GM19455 (cell line): ENCODE measurements around the gene RXFP1.

ENCODE experiments used
- ATAC-seq: cut with Tn5 transposase; IDR thresholded peaks from one replicate; pipeline ENCODE4 v1.9.1; 2021; ENCODE audit not compliant: unreplicated experiment

RXFP1 gene

DNA sequence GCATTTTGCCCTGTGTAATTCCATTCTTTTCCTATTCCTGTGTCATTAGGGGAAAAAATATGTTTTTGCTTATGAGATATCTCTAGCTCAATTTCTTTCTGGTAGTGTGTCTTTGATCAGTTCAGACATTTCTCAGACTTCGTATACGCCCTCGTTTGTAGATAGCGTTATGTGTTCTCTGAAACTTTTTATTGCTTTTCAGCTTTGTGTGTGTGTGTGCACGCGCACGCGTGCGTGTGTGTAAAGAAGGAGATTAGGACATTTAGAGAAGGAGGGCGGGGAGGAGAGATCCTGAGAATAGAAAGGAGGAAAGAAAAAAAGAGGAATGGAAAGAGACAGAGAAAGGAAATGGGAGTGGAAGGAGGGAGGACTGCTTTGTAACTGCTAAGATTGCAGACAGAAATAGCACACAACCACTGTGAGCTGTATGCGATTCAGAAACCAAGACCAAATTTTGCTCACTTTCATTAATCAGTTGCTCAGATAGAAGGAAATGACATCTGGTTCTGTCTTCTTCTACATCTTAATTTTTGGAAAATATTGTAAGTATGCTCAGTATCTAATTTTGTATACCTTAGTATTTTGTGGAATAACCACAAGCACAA is at the start of gene RXFP1:
Gene RXFP1, plus strand, starts transcription at position 399 of the 605 bp plus-strand sequence. Its CDS starts 95 bp downstream, at position 494.
- ATAC-seq, result no peak

DNA sequence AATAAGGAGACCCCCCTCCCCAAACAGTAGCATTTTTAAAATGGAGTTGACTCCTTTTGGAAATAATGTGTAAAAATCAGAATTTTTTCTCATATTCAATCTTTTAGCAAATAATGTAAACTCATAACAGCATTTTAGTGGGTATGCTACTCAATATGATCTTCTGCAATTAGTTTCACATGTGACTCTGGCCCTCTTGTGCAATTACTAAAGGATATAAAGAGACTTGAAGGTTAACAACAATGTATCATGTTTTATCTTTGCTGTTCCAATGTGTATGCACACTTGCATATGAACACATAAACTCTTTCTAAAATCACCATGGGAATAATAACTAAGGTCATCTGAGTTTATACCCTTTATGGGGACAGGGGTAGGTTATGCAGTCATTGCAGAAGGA is 39.9 kb upstream of the RXFP1 start:
- ATAC-seq, result no peak

DNA sequence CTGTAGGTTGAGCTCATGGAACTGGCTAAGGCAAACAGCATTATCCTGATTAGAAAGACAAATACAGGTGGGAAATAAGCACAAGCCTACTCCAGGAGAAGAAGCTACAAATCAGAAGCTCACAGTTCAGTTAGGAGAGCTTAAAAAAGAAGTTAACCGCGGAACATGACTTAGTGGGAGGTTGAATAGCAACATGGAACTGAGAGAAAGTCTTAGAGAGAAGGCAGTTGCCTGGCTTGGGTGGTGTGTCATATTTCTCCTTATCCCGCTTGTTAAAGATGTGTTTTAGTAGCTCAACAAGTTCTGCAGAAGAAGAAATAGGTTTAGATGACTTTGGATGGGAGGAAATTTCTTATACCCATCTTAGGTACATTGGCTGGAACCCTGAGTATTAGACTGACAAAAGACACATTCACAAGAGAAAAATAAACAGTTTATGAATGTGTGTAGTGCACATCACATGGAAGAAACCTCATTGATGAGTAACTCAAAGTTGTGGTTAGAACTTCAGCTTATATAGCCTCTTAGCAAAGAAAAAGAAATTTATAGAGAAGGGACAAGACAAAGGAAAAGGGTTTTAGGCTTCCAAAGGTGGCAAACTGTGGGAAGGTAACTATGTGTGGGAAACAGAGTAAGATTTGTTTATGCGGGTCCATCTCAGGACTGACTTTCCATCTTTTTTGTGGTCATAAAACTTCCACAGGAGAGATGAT is 37.4 kb upstream of the RXFP1 start:
- ATAC-seq, result no peak

DNA sequence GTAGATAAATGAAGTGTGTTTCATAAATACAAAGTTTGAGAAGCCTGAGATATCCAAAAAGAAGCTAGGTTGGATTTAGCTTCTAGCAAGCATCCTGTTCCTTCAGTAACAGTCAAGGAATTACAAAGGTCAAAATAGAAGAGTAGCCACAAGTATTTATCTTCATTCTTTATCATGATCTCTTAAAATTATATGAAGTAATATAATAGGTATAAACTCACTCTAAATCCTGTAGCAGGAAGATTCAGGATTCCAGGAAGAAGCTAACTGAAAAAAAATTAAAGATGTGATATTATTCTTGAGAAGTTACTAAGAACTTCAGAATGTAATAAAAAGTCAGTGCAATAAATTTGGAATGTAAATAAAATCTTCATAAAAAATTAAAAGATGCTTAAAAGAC is 31.1 kb upstream of the RXFP1 start:
- no peak for ATAC-seq

DNA sequence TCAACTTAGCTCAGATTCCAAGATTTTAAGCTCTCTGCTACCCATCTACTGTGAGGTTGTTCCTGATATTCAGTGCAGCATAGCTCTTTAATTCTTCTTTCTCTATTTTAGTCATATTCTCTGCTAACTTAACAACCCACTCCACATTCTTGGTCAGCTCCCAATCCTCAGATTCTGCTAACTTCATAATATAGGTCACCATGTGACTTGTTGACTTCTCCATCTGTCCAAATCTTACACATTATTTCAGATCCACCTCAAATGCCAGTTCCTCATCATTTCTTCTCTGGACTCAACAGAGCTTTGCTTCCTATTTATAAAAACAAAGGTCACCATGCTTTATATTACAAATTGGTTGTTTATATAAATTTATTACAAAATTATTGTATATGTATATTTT is 29.3 kb upstream of the RXFP1 start:
- ATAC-seq, result no peak

DNA sequence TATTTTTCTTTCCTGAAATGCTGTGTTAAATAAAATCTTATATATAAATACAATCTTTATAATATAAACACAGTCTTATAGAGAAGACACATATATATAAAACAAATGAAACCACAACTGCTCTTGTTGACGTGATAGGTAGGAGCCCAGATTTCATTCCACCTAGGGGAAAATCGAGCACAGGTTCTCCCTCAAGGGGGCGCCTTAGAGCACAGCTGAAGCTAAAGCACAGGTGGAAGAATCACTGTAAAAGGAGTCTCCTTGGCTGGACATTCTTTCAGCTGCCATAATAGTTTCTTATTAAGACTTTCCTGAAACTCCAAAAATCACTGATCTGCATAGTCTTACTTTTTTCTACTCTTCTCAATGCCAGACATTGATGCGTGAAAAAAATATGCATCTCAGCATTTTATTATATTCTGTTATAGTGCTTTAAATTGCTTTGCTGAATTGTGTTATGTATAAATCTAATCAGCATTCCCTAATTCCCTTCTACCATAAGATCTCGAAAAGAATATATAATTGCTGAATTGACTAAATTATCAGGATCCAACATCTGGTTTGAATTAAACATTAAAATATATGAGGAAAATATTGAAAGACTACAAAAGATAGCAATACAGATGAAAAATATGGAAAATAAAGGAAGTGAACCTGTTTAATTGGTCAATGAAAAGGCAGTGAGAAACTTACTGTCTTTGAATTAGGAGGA is 25.5 kb upstream of the RXFP1 start:
- ATAC-seq, result no peak

DNA sequence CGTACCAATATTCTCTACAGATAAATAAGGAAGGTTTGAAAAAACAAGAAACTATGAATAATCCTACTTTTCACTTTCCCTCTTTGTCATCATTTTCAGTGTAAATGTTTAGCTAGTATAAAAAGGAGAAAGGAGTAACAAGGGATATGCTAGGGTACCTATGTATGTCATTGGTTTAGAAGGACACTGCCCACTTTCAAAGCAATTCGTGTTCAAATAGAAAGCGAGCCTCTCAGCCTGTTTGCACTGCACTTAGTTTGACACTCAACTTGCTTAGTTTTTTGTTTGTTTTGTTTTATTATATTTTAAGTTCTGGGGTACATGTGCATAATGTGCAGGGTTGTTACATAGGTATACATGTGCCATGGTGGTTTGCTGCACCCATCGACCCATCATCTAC is 21.6 kb upstream of the RXFP1 start:
- ATAC-seq, result no peak

DNA sequence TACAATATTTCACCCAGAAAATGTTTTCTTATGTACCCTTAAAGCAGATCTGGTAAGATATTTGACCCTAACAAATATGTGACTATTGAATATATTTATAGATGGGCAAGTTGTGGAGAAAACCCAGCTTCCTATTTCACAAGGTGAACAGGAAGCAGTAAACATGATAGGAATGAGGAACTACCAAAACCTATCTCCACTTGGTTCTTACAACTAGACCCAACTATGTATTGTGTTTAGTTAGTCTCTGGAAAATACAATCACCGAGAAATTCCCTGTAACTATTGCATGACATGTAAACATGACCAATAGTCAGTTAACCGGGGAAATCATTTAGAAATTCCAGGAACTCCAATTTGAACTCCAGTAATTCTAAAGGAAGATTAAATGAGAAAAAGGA is 8.4 kb upstream of the RXFP1 start:
- ATAC-seq, result no peak

DNA sequence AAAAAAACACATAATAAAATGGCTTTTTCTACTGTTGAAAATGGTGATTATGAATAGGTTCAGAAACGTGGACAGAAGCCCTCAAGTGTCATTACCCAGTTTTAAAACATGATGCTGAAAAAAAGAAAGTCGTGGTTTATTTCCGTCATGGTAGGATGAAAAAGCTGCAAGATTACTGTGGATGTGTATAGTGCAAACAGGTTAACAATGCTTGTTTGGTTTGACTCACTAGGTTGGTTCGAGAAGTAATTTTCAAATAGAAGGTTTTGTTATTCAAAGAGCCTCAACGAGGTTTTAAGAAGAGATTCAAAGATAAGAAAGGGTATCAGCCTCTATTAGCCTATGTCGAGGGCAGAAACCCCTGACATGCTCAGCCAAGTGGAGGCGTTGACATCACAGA is 2.5 kb upstream of the RXFP1 start:
- no peak for ATAC-seq

DNA sequence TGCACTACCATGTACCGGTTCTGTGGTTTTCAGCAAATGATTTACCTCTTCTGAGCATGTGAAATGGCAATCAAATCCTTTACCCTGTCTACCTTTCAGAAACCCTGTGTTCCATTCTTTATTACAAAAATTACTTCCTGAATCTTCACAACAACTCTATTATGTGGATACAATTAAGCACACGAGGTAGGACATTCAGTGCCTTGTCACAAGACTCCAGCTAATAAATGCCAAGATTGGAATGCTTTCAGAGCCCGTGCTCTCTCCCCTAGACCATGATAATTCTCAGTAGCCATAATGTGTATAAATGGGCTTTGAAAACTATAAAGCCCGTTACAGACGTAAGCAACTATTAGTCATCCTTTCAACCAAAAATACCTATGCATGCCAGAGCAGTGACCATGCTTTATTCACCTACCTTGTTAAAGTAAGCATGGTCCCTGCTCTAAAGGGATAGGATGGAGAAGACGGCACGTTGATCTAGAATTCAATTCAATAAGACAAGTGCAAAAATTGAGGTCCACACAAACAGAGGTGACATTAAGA is 2.4 kb downstream of the RXFP1 start:
- no peak for ATAC-seq

DNA sequence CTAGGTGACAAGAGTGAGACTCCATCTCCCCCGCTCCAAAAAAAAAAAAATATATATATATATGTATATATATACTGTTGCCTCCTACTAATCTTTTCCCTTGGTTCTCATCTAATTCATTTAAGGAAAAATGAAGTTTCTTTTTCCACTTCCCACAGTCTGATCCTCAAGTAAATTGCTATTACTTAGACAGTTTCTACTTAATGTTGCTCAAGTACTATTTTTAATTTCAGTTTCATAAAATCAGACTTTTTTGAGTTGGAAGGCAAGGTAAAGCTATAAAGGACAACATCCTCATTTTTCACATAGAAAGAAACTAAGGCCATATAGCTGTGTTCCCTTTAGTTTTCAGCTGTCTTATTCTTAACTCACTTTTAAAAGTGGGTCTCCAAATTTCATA is 5.8 kb downstream of the RXFP1 start:
- ATAC-seq, result no peak

DNA sequence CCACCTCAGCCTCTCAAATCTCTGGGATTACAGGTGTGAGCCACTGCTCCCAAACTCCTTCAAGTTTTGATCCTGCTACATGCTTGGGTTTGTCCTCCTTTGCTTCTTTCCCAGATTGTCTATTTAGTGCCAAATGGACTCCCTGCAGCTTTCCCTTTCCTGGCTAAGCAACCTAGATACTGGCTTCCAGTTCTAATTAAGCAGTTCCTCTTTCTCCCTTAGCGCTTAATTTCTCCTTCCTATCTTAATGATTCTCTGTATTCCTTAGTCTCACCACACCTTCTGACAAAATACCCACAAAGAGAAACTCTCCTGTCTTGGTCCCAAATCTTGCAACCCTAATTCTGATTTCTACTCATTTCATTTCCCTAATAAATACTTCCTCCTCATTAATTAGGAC is 7.8 kb downstream of the RXFP1 start:
- no peak for ATAC-seq

DNA sequence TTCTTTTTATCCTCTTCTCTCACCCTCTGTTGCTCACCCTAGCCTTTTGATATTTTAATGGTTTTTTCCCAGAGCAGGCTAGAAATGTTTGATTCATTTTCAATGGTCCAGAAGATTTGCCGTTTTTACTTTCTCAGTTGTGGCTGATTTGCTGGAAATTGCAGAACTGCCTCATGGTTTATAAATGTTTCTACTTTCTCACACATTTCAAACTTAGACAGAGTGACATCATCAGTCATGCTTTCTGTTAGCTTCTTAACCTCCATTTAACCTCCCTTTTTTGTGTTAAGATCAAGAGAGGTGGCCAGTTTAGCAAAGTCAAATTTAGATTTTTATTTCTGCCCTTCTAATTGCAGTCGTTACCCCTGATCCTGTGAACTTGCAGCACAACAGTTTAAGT is 8.7 kb downstream of the RXFP1 start:
- no peak for ATAC-seq

DNA sequence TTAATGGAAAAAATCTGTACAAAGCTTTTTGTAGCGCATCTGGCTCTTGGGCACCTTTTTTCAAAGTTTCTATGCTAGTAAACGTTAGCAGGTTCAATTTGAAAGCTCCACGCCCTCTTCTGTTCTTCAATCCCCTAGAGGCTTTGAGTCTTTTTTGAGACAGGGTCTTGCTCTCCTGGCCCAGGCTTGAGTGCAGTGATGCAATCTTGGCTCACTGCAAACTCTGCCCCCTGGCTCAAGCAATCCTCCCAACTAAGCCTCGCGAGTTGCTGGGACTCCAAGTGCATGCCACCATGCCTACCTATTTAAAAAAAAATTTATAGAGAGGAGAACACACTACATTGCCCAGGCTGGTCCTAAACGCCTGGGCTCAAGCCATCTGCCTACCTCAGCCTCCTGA is 9.2 kb downstream of the RXFP1 start:
- ATAC-seq, result no peak

DNA sequence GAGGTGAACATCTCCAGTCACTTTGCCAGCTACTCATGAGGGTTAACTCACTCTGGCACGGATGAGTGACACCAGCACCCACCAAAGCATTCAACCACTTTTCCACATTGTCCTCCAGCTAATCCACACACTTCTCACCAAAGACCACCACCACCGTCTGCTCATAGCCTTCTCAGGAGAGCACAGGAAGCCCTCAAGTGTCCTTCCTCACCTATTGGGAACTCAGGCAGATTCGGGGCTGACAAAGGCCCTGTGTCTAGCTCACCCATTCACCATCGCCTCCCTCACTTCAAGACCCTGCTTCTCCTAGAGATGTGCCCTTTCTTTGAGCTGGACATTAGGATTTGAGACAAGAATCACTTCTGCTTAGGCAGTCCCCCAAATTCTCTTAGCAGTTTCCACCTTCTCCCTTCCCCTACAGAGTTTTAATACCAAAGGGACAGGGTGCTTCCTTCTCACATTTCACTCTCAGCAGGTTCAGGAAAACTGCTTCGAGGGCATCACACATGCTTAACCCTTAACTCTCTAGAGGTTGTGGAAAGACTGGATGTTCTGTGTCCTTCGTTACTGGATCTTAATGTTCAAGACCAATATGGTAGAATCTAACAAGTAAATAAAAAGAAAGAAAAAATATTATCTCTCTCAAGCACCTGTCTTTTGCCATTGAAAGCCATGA is 11.0 kb downstream of the RXFP1 start:
- ATAC-seq, result no peak

DNA sequence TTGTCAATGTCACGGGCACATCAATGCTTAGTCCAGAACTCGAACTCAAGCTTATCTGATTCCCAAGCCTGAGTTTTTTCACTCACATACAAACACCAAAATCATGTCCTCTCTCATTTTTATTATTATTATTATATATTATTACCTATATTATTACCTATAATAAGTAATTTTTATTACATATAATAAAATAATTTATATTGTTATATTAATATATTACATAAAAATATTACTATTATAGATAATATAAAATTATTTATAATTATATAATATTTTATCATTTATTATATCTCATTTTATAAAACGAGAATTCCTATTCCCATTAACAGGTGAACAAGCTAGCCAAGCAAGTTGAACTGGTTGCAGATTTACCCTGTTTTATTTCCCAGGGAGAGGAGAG is 13.0 kb downstream of the RXFP1 start:
- no peak for ATAC-seq

DNA sequence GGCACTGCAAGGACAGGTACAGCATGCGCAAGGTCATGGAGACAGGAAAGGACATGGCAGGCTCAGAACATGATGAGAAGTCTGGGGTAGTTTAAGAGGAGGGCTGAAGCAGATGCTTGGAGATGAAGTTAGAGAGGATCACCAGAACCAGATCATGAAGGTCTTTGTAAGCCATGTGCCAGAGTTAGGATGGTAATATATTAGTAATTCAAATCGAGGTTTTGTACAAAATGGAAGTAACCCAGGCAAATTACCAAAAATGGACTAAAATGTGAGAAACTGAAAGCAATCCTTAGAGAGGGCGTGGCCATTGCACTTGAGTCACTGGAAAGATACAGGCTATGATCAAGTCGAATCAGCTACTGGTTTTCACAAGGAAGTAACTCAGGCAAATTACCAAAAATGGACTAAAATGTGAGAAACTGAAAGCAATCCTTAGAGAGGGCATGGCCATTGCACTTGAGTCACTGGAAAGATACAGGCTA is 13.5 kb downstream of the RXFP1 start:
- no peak for ATAC-seq

DNA sequence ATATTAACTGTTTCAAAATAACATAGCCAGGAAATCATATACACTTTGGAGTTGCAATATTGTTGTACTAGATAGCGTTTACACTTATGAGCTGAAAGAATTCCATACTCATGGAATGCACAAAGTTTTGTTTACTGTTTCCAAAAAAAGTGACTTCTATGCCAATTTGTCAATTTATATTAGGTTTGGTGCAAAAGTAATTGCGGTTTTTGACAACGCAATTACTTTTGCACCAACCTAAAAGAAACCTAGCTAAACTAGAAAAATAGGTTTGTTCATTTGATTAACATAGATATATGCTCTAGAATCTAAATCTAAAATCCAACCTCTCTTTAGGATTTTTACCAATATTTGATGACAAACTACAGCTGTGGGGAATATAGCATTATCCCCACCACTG is 15.2 kb downstream of the RXFP1 start:
- no peak for ATAC-seq

DNA sequence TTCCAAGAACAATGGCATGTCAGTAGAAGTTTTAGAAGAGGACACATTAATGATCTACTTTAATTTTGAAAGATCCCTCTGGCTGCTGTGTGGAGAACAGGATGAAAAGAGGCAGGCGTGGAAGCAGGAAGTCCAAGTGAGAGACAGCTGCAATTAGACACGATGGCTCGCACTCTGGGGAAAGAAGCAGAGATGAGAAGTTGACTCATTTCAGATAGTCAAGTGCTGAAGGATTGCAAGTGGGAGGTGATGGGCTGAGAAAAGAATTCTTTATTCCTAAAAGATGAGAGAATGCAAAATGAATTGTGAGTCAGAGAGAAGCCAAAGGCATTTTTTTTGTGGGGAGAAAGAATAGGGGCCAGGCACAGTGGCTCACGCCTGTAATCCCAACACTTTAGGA is 16.5 kb downstream of the RXFP1 start:
- ATAC-seq, result no peak

DNA sequence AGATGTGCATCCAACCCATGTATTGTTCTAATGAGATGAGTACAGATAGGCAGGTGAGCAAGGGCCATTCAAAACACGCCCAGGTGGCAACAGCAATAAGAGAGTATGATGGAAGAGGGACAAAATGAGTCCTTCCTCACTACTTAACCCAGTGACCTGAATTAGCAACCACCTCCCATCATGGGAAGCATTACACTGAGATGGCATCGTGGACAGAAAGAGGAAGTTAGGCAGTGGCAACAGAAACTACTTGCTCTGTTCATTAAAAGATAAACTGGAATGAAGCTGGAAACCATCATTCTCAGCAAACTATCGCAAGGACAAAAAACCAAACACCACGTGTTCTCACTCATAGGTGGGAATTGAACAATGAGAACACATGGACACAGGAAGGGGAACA is 17.2 kb downstream of the RXFP1 start:
- ATAC-seq, result no peak

DNA sequence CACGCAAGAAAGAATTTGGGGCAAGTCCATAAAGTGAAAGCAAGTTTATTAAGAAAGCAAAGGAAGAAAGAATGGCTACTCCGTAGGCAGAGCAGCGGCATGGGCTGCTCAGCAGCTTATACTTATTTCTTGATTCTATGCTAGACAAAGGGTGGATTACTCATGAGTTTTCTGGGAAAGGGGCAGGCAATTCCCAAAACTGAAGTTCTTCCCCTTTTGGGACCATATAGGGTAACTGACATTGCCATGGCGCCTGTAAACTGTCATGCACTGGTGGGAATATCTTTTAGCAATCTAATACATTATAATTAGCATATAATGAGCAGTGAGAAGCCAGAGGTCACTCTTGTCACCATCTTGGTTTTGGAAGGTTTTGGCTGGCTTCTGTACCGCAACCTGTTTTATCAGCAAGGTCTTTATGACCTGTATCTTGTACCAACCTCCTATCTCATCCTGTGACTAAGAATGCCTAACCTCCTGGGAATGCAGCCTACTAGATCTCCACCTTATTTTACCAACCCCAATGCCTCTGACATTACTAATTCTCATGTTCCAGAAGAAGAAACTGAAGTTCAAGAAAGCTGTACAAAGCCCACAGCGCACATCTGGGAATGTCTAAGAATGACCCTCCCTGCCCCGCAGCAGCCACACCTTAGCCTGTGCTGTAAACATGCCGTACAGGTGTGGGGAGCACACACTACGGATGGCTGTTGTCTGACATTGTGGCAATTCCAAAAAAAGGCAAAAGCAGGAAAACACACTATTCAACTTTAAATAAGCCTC is 18.6 kb downstream of the RXFP1 start:
- no peak for ATAC-seq
